GM12878 (cell line): ENCODE data around the gene NUDT1.

ENCODE experiments used
- RFX5 ChIP-seq: IDR thresholded peaks from 2 replicates; pipeline ENCODE4 v1.6.1; 2011; ENCODE audit warnings: low read depth, low read length, improper control_type of control experiment
- TF ChIP-seq, protein P1 (sequence below): fragments of 450-650 bp; IDR thresholded peaks from 2 replicates; pipeline ENCODE4 v1.6.1; 2017; ENCODE audit warnings: mild to moderate bottlenecking

DNA sequence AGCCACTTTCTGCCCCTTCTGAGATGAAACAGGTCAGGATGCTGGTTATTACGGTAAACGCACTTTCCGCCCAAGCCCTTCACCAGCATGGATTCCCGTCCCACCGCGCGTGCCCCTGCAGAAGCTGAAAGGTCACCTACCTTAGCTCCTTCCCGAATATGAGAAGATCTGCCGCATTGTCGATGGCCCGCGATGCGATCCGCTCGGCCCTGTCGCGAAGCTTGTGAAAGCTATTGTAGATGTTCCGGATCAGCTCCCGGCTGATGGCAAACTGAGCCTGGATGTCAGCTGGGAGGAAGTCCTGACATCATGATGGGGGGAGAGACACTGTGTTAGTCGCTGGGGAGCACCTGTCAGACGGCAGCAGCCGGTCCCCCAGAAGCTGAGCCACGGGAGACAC, 22.1 kb downstream of the NUDT1 start:
- TF ChIP-seq RFX5, result no peak
- TF ChIP-seq, protein P1, sequence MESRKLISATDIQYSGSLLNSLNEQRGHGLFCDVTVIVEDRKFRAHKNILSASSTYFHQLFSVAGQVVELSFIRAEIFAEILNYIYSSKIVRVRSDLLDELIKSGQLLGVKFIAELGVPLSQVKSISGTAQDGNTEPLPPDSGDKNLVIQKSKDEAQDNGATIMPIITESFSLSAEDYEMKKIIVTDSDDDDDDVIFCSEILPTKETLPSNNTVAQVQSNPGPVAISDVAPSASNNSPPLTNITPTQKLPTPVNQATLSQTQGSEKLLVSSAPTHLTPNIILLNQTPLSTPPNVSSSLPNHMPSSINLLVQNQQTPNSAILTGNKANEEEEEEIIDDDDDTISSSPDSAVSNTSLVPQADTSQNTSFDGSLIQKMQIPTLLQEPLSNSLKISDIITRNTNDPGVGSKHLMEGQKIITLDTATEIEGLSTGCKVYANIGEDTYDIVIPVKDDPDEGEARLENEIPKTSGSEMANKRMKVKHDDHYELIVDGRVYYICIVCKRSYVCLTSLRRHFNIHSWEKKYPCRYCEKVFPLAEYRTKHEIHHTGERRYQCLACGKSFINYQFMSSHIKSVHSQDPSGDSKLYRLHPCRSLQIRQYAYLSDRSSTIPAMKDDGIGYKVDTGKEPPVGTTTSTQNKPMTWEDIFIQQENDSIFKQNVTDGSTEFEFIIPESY, result no peak
